NOMO-1 treated with DMSO at 0.1 percent for 48 hours (cell line): ENCODE measurements around the gene CCDC27.
"Not testable (repeated sequence)": the region's sequence is repeated elsewhere in the genome, so short reads cannot be mapped to it uniquely, and the experiment has no call there.

Experiments used
- DNase-seq: peaks from one replicate; lab custom pipeline; 2025; ENCODE audit not compliant: unreplicated experiment; lab: John Stamatoyannopoulos, UW

CCDC27 gene

GRCh38 chr1:3788756-3789420, 36.6 kb downstream of the CCDC27 start:
- no peak for DNase-seq

- no peak for DNase-seq
These were observed 37.4 kb downstream of the CCDC27 start for GRCh38 chr1:3789421-3790300.

- no peak for DNase-seq
These were observed 38.3 kb downstream of the CCDC27 start for GRCh38 chr1:3790500-3790923.

- no peak for DNase-seq
These were observed 38.7 kb downstream of the CCDC27 start for GRCh38 chr1:3790952-3791351.

- DNase-seq = no peak
These were observed 43.4 kb downstream of the CCDC27 start for GRCh38 chr1:3795453-3796214.

- peak; percentile 87 for DNase-seq
These were observed 44.2 kb downstream of the CCDC27 start, which contains the start of gene LRRC47 for GRCh38 chr1:3796215-3797061. Gene LRRC47, minus strand, starts transcription at chr1:3796498. Its CDS starts 22 bp downstream, at chr1:3796476.

- no peak for DNase-seq
These were observed 47.9 kb downstream of the CCDC27 start for GRCh38 chr1:3799976-3800685.

GRCh38 chr1:3800795-3801194, 48.5 kb downstream of the CCDC27 start:
- DNase-seq = not testable (repeated sequence)

GRCh38 chr1:3803905-3804626, 51.8 kb downstream of the CCDC27 start:
- no peak for DNase-seq

- DNase-seq = peak; percentile 20
These were observed 52.3 kb downstream of the CCDC27 start for GRCh38 chr1:3804627-3804944.

- no peak for DNase-seq
These were observed 52.8 kb downstream of the CCDC27 start for GRCh38 chr1:3805038-3805437.

- no peak for DNase-seq
These were observed 55.5 kb downstream of the CCDC27 start for GRCh38 chr1:3807769-3808168.

GRCh38 chr1:3809680-3810079, 57.4 kb downstream of the CCDC27 start:
- no peak for DNase-seq

GRCh38 chr1:3810149-3810761, 58.0 kb downstream of the CCDC27 start:
- DNase-seq = not testable (repeated sequence)

GRCh38 chr1:3811595-3811911, 59.3 kb downstream of the CCDC27 start:
- DNase-seq = no peak

GRCh38 chr1:3814065-3814464, 61.8 kb downstream of the CCDC27 start:
- no peak for DNase-seq

- DNase-seq = no peak
These were observed 62.7 kb downstream of the CCDC27 start for GRCh38 chr1:3814771-3815561.
